ENCODE results near the gene PPP1R3E. TPM values are rescaled to one million over a fixed set of nuclear protein-coding genes. Genes with fewer than 3 reads are reported as not detected.

Gene PPP1R3E
- total RNA-seq, 2 experiments from 2014 or later = 22.6 to 28.3 TPM

GRCh38 chr14:23301288-23301968 lies 1.2 kb downstream of the PPP1R3E start:
- Mint-ChIP-seq H3K27ac (peak overlapping the region; percentile 99), H3K9me3 (ENCODE audit: insufficient read depth) (no peaks in the 10 kb centered on the region), H3K4me1 (ENCODE audit: low read depth) (peaks cover 31% of the 10 kb centered on the region), H3K4me3 (peak overlapping the region; percentile 91), H3K27me3 (ENCODE audit: low read depth) (peaks cover 11% of the 10 kb centered on the region), H3K36me3 (ENCODE audit: low read depth) (peaks cover 25% of the 10 kb centered on the region)
- POLR2A ChIA-PET = interaction anchor here (0.6 to 4.6 kb wide), 9 partner anchors 9 to 251 kb away, joined by 3 to 115 read pairs (median 5); partner anchors contain the start of genes ACIN1, C14orf119 and PABPN1
- peak; percentile 86 for ATAC-seq
- peak; percentile 97 for DNase-seq
- CTCF ChIA-PET = interaction anchor here (0.9 to 6.9 kb wide), 20 partner anchors 10 to 257 kb away, joined by 3 to 75 read pairs (median 6); partner anchors contain the start of genes ACIN1, C14orf119, HOMEZ and PABPN1

- ATAC-seq = no peak
- Mint-ChIP-seq H3K4me3 (peak overlapping the region; percentile 91), H3K9me3 (ENCODE audit: insufficient read depth) (no peaks in the 10 kb centered on the region), H3K27me3 (ENCODE audit: low read depth) (peaks cover 7% of the 10 kb centered on the region), H3K27ac (peak overlapping the region; percentile 94), H3K4me1 (ENCODE audit: low read depth) (peaks cover 27% of the 10 kb centered on the region), H3K36me3 (ENCODE audit: low read depth) (peaks cover 28% of the 10 kb centered on the region)
- ChIA-PET POLR2A (interaction anchor here (1.1 to 4.6 kb wide), 4 partner anchors 9 to 19 kb away, joined by 3 to 115 read pairs (median 6); partner anchors contain the start of gene PABPN1), CTCF (interaction anchor here (0.7 to 6.9 kb wide), 21 partner anchors 9 to 257 kb away, joined by 3 to 75 read pairs (median 5); partner anchors contain the start of genes ACIN1, C14orf119, HOMEZ and PABPN1)
- DNase-seq = peak; percentile 39
Measured at GRCh38 chr14:23300687-23301223, 1.9 kb downstream of the PPP1R3E start.

GRCh38 chr14:23299986-23300686 lies 2.5 kb downstream of the PPP1R3E start:
- Mint-ChIP-seq H3K27ac (peak overlapping the region; percentile 94), H3K36me3 (ENCODE audit: low read depth) (peaks cover 28% of the 10 kb centered on the region), H3K4me3 (peak overlapping the region; percentile 91), H3K4me1 (ENCODE audit: low read depth) (peaks cover 28% of the 10 kb centered on the region), H3K9me3 (ENCODE audit: insufficient read depth) (no peaks in the 10 kb centered on the region), H3K27me3 (ENCODE audit: low read depth) (peaks cover 5% of the 10 kb centered on the region)
- POLR2A ChIA-PET = interaction anchor here (1.1 to 4.6 kb wide), 4 partner anchors 8 to 20 kb away, joined by 3 to 115 read pairs (median 6); partner anchors contain the start of gene PABPN1
- no peak for ATAC-seq
- DNase-seq = no peak
- CTCF ChIA-PET = interaction anchor here (0.7 to 6.9 kb wide), 16 partner anchors 10 to 258 kb away, joined by 3 to 75 read pairs (median 6); partner anchors contain the start of genes ACIN1, C14orf119, HOMEZ and PABPN1

- no peak overlapping the region for H3K4me3 Mint-ChIP-seq
- no peak overlapping the region for H3K27ac Mint-ChIP-seq
- DNase-seq = peak; percentile 32
- no peaks in the 10 kb centered on the region for H3K27me3 Mint-ChIP-seq (ENCODE audit: low read depth)
- no peak for ATAC-seq
- ChIA-PET CTCF (interaction anchor here (1.1 to 6.9 kb wide), 3 partner anchors 23 to 179 kb away, joined by 3 to 75 read pairs (median 42); partner anchors contain the start of genes PABPN1 and SLC22A17), POLR2A (no interaction called here)
- peaks cover 36% of the 10 kb centered on the region for H3K4me1 Mint-ChIP-seq (ENCODE audit: low read depth)
- peaks cover 28% of the 10 kb centered on the region for H3K36me3 Mint-ChIP-seq (ENCODE audit: low read depth)
- no peaks in the 10 kb centered on the region for H3K9me3 Mint-ChIP-seq (ENCODE audit: insufficient read depth)
Measured at GRCh38 chr14:23299211-23299957, 3.3 kb downstream of the PPP1R3E start.

- Mint-ChIP-seq H3K4me1 (ENCODE audit: low read depth) (peaks cover 31% of the 10 kb centered on the region), H3K36me3 (ENCODE audit: low read depth) (peaks cover 28% of the 10 kb centered on the region), H3K27ac (no peak overlapping the region), H3K27me3 (ENCODE audit: low read depth) (no peaks in the 10 kb centered on the region), H3K4me3 (no peak overlapping the region), H3K9me3 (ENCODE audit: insufficient read depth) (no peaks in the 10 kb centered on the region)
- ATAC-seq (no peak), DNase-seq (no peak)
- CTCF ChIA-PET = interaction anchor here (0.8 to 6.9 kb wide), 3 partner anchors 24 to 177 kb away, joined by 3 to 42 read pairs (median 34); partner anchors contain the start of gene PABPN1
- POLR2A ChIA-PET = interaction anchor here (1.1 to 1.6 kb wide), 2 partner anchors 23 to 24 kb away, joined by 4 to 5 read pairs; no protein-coding TSS in a partner anchor
Measured at GRCh38 chr14:23297611-23298277, 4.9 kb downstream of the PPP1R3E start.

GRCh38 chr14:23297096-23297495 lies 5.6 kb downstream of the PPP1R3E start:
- Mint-ChIP-seq H3K36me3 (ENCODE audit: low read depth) (peaks cover 28% of the 10 kb centered on the region), H3K27ac (no peak overlapping the region), H3K4me1 (ENCODE audit: low read depth) (peaks cover 28% of the 10 kb centered on the region), H3K27me3 (ENCODE audit: low read depth) (no peaks in the 10 kb centered on the region), H3K4me3 (no peak overlapping the region), H3K9me3 (ENCODE audit: insufficient read depth) (no peaks in the 10 kb centered on the region)
- ChIA-PET POLR2A (interaction anchor here (1.1 to 1.6 kb wide), 2 partner anchors 23 to 25 kb away, joined by 4 to 5 read pairs; no protein-coding TSS in a partner anchor), CTCF (interaction anchor here (0.8 to 4.1 kb wide), 5 partner anchors 15 to 202 kb away, joined by 3 to 34 read pairs (median 6); partner anchors contain the start of genes ACIN1, C14orf119, CEBPE and PABPN1)
- ATAC-seq = no peak
- no peak for DNase-seq

- ATAC-seq (no peak), DNase-seq (no peak)
- peaks cover 27% of the 10 kb centered on the region for H3K36me3 Mint-ChIP-seq (ENCODE audit: low read depth)
- no peaks in the 10 kb centered on the region for H3K9me3 Mint-ChIP-seq (ENCODE audit: insufficient read depth)
- POLR2A ChIA-PET = interaction anchor here (0.7 to 1.6 kb wide), 3 partner anchors 24 to 133 kb away, joined by 3 to 5 read pairs (median 4); no protein-coding TSS in a partner anchor
- no peaks in the 10 kb centered on the region for H3K27me3 Mint-ChIP-seq (ENCODE audit: low read depth)
- no peak overlapping the region for H3K27ac Mint-ChIP-seq
- H3K4me1 Mint-ChIP-seq (ENCODE audit: low read depth) = peaks cover 28% of the 10 kb centered on the region
- no peak overlapping the region for H3K4me3 Mint-ChIP-seq
- CTCF ChIA-PET = interaction anchor here (0.8 to 4.1 kb wide), 6 partner anchors 14 to 201 kb away, joined by 3 to 34 read pairs (median 6); partner anchors contain the start of genes ACIN1, C14orf119, CEBPE and PABPN1
Measured at GRCh38 chr14:23296012-23296777, 6.5 kb downstream of the PPP1R3E start.

- Mint-ChIP-seq H3K9me3 (ENCODE audit: insufficient read depth) (no peaks in the 10 kb centered on the region), H3K4me1 (ENCODE audit: low read depth) (peaks cover 22% of the 10 kb centered on the region), H3K27ac (peak overlapping the region; percentile 21), H3K4me3 (no peak overlapping the region), H3K27me3 (ENCODE audit: low read depth) (no peaks in the 10 kb centered on the region), H3K36me3 (ENCODE audit: low read depth) (peaks cover 27% of the 10 kb centered on the region)
- DNase-seq (peak; percentile 65), ATAC-seq (peak; percentile 84)
- CTCF ChIA-PET = interaction anchor here (1.0 to 4.1 kb wide), 11 partner anchors 9 to 200 kb away, joined by 3 to 34 read pairs (median 6); partner anchors contain the start of genes ACIN1, C14orf119, CEBPE and HOMEZ
- POLR2A ChIA-PET = interaction anchor here (1.9 kb wide), 1 partner anchor 26 kb away, joined by 8 read pairs; the partner anchor contains the start of gene PABPN1
Measured at GRCh38 chr14:23294734-23295561, 7.7 kb downstream of the PPP1R3E start.

GRCh38 chr14:23286902-23287479 lies 15.7 kb downstream of the PPP1R3E start:
- peaks cover 4% of the 10 kb centered on the region for H3K36me3 Mint-ChIP-seq (ENCODE audit: low read depth)
- POLR2A ChIA-PET = interaction anchor here (0.6 to 2.6 kb wide), 6 partner anchors 14 to 628 kb away, joined by 3 to 16 read pairs (median 6); partner anchors contain the start of genes PABPN1 and PPP1R3E
- H3K27ac Mint-ChIP-seq = peak overlapping the region; percentile 91
- DNase-seq (no peak), ATAC-seq (no peak)
- H3K27me3 Mint-ChIP-seq (ENCODE audit: low read depth) = no peaks in the 10 kb centered on the region
- peak overlapping the region; percentile 96 for H3K4me3 Mint-ChIP-seq
- no peaks in the 10 kb centered on the region for H3K9me3 Mint-ChIP-seq (ENCODE audit: insufficient read depth)
- CTCF ChIA-PET = interaction anchor here (1.1 to 4.2 kb wide), 10 partner anchors 8 to 215 kb away, joined by 3 to 28 read pairs (median 9); partner anchors contain the start of gene PABPN1
- H3K4me1 Mint-ChIP-seq (ENCODE audit: low read depth) = peaks cover 18% of the 10 kb centered on the region
